Measurements from ENCODE around the gene TFF3. TPM values are rescaled to one million over a fixed set of nuclear protein-coding genes. Genes with fewer than 3 reads are reported as not detected.

TFF3 gene
- polyA plus RNA-seq, 1 donor from 2014 or later = not detected

- Histone ChIP-seq H3K9me2 (ENCODE audit: insufficient read depth, low read length) (no peaks in the 10 kb centered on the region), H3K9me3 (ENCODE audit: low read length) (no peaks in the 10 kb centered on the region), H3K79me2 (replicated peaks; ENCODE audit: insufficient read depth, low read length) (no peaks in the 10 kb centered on the region), H3K27ac (ENCODE audit: low read length) (no peak overlapping the region), H3K36me3 (ENCODE audit: insufficient read depth, low read length) (no peaks in the 10 kb centered on the region), H4K20me1 (ENCODE audit: insufficient read depth) (no peaks in the 10 kb centered on the region), H3K4me2 (ENCODE audit: low read length) (no peak overlapping the region), H3K4me3 (ENCODE audit: low read length) (no peak overlapping the region), H3K9ac (ENCODE audit: low read length) (no peak overlapping the region), H3K27me3 (ENCODE audit: insufficient read depth, low read depth, low read length) (no peaks in the 10 kb centered on the region), H3F3A (ENCODE audit: insufficient read depth, low read length, poor library complexity, severe bottlenecking) (no peaks in the 10 kb centered on the region), H2AFZ (ENCODE audit: low read depth, low read length) (no peak overlapping the region)
- TF ChIP-seq MXI1 (conservative IDR thresholded peaks at IDR 0.05; ENCODE audit: poor library complexity, severe bottlenecking) (no peak), SMC3 (conservative IDR thresholded peaks at IDR 0.05; ENCODE audit: poor library complexity) (no peak), POLR2AphosphoS5 (IDR thresholded peaks at IDR 0.05) (no peak), RAD21 (conservative IDR thresholded peaks at IDR 0.05) (no peak), TAF1 (IDR thresholded peaks at IDR 0.05; ENCODE audit: low read depth) (no peak), EP300 (conservative IDR thresholded peaks at IDR 0.05; ENCODE audit: poor library complexity, severe bottlenecking) (no peak), EZH2 (IDR thresholded peaks at IDR 0.05; ENCODE audit: borderline replicate concordance, insufficient read depth, low read length, poor library complexity, severe bottlenecking) (no peak)
- TF ChIP-seq, protein P1, sequence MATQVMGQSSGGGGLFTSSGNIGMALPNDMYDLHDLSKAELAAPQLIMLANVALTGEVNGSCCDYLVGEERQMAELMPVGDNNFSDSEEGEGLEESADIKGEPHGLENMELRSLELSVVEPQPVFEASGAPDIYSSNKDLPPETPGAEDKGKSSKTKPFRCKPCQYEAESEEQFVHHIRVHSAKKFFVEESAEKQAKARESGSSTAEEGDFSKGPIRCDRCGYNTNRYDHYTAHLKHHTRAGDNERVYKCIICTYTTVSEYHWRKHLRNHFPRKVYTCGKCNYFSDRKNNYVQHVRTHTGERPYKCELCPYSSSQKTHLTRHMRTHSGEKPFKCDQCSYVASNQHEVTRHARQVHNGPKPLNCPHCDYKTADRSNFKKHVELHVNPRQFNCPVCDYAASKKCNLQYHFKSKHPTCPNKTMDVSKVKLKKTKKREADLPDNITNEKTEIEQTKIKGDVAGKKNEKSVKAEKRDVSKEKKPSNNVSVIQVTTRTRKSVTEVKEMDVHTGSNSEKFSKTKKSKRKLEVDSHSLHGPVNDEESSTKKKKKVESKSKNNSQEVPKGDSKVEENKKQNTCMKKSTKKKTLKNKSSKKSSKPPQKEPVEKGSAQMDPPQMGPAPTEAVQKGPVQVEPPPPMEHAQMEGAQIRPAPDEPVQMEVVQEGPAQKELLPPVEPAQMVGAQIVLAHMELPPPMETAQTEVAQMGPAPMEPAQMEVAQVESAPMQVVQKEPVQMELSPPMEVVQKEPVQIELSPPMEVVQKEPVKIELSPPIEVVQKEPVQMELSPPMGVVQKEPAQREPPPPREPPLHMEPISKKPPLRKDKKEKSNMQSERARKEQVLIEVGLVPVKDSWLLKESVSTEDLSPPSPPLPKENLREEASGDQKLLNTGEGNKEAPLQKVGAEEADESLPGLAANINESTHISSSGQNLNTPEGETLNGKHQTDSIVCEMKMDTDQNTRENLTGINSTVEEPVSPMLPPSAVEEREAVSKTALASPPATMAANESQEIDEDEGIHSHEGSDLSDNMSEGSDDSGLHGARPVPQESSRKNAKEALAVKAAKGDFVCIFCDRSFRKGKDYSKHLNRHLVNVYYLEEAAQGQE (IDR thresholded peaks at IDR 0.05; ENCODE audit: borderline replicate concordance) = no peak
- TF ChIP-seq, protein P2, sequence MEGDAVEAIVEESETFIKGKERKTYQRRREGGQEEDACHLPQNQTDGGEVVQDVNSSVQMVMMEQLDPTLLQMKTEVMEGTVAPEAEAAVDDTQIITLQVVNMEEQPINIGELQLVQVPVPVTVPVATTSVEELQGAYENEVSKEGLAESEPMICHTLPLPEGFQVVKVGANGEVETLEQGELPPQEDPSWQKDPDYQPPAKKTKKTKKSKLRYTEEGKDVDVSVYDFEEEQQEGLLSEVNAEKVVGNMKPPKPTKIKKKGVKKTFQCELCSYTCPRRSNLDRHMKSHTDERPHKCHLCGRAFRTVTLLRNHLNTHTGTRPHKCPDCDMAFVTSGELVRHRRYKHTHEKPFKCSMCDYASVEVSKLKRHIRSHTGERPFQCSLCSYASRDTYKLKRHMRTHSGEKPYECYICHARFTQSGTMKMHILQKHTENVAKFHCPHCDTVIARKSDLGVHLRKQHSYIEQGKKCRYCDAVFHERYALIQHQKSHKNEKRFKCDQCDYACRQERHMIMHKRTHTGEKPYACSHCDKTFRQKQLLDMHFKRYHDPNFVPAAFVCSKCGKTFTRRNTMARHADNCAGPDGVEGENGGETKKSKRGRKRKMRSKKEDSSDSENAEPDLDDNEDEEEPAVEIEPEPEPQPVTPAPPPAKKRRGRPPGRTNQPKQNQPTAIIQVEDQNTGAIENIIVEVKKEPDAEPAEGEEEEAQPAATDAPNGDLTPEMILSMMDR (IDR thresholded peaks at IDR 0.05; ENCODE audit: poor library complexity, severe bottlenecking) = no peak
These were observed 47.0 kb upstream of the TFF3 start for GRCh38 chr21:42362198-42362597.

- Histone ChIP-seq H3K4me3 (ENCODE audit: low read length) (no peak overlapping the region), H3F3A (ENCODE audit: insufficient read depth, low read length, poor library complexity, severe bottlenecking) (no peaks in the 10 kb centered on the region), H3K36me3 (ENCODE audit: insufficient read depth, low read length) (no peaks in the 10 kb centered on the region), H3K27me3 (ENCODE audit: insufficient read depth, low read depth, low read length) (no peaks in the 10 kb centered on the region), H3K9ac (ENCODE audit: low read length) (no peak overlapping the region), H4K20me1 (ENCODE audit: insufficient read depth) (no peaks in the 10 kb centered on the region), H3K9me3 (ENCODE audit: low read length) (no peaks in the 10 kb centered on the region), H3K79me2 (replicated peaks; ENCODE audit: insufficient read depth, low read length) (no peaks in the 10 kb centered on the region), H3K9me2 (ENCODE audit: insufficient read depth, low read length) (no peaks in the 10 kb centered on the region), H2AFZ (ENCODE audit: low read depth, low read length) (no peak overlapping the region), H3K4me2 (ENCODE audit: low read length) (no peak overlapping the region), H3K27ac (ENCODE audit: low read length) (no peak overlapping the region)
- TF ChIP-seq MXI1 (conservative IDR thresholded peaks at IDR 0.05; ENCODE audit: poor library complexity, severe bottlenecking) = no peak
- no peak for TF ChIP-seq EZH2 (IDR thresholded peaks at IDR 0.05; ENCODE audit: borderline replicate concordance, insufficient read depth, low read length, poor library complexity, severe bottlenecking)
- TF ChIP-seq, protein P2 (IDR thresholded peaks at IDR 0.05; ENCODE audit: poor library complexity, severe bottlenecking) = no peak
- TF ChIP-seq RAD21 (conservative IDR thresholded peaks at IDR 0.05) = no peak
- no peak for TF ChIP-seq POLR2AphosphoS5 (IDR thresholded peaks at IDR 0.05)
- TF ChIP-seq, protein P1 (IDR thresholded peaks at IDR 0.05; ENCODE audit: borderline replicate concordance) = no peak
- no peak for TF ChIP-seq TAF1 (IDR thresholded peaks at IDR 0.05; ENCODE audit: low read depth)
These were observed 46.1 kb upstream of the TFF3 start for GRCh38 chr21:42361286-42361685.

Measured in neural cell (in vitro differentiated cells).